ENCODE results near the gene ADAMTS2. TPM values are rescaled to one million over a fixed set of nuclear protein-coding genes. Genes with fewer than 3 reads are reported as not detected.
A peak's percentile ranks its signal among the peaks of the same experiment; 100 is the strongest.

Gene ADAMTS2
- total RNA-seq, 1 donor from 2014 or later: 29.7 TPM

- no peaks in the 10 kb centered on the region for H3K36me3 ChIP-seq (ENCODE audit: control insufficient read depth in 3 of 3, insufficient read depth in 3 of 3, low read length in 3 of 3)
- peaks cover 0 to 4% (median 0%) of the 10 kb centered on the region in 3 donors for H3K9me3 ChIP-seq (ENCODE audit: control insufficient read depth in 3 of 3, low read length in 3 of 3)
- H3K4me3 ChIP-seq (ENCODE audit: low read length in 3 of 3): no peak overlapping the region
- no peak overlapping the region for H3K27ac ChIP-seq (ENCODE audit: low read depth, low read length)
- H3K9ac ChIP-seq (ENCODE audit: low read depth in 1 of 3, low read length in 3 of 3): no peak overlapping the region
- H3K27me3 ChIP-seq (ENCODE audit: control insufficient read depth in 3 of 3, insufficient read depth in 3 of 3, low read length in 3 of 3): peaks cover 0 to 32% (median 6%) of the 10 kb centered on the region in 3 donors
- H3K4me1 ChIP-seq (ENCODE audit: control insufficient read depth in 3 of 3, insufficient read depth in 3 of 3, low read length in 3 of 3): peaks cover 9 to 22% (median 11%) of the 10 kb centered on the region in 3 donors
Observed at GRCh38 chr5:179242676-179243075, 102.6 kb downstream of the ADAMTS2 start.

DNA sequence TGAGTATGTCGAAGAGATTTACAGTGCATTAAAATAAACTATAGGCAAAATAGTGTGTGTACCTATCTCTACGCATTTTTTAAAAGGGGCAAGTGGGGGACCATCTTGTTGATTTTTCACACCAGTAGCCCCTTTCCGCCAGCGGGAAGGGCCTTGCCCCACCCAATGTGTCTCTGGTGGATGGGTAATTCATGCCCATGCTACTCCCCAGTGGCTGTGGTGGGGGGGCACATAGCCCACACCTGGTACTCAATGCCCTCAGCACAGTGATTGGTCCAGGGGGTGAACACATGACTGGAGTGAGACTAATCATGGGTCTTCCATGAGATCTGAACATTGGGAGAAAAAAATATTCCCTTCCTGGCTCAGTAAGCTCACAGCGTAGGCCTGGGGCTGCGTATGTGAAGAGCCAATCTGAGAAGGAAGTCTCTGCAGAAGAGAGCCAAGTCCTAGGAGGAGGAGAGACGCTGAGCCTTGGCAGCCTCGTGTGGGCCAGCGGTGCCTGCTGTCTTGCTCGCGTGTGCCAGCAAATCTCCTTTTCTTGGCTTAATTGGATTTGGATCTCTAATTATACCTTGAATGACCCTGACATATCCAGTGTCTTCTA lies 103.4 kb downstream of the ADAMTS2 start:
- no peak overlapping the region for H3K4me3 ChIP-seq (ENCODE audit: low read length in 3 of 3)
- no peak overlapping the region for H3K9ac ChIP-seq (ENCODE audit: low read depth in 1 of 3, low read length in 3 of 3)
- H3K4me1 ChIP-seq (ENCODE audit: control insufficient read depth in 3 of 3, insufficient read depth in 3 of 3, low read length in 3 of 3): peaks cover 9 to 22% (median 11%) of the 10 kb centered on the region in 3 donors
- no peak overlapping the region for H3K27ac ChIP-seq (ENCODE audit: low read depth, low read length)
- peaks cover 0 to 4% (median 0%) of the 10 kb centered on the region in 3 donors for H3K9me3 ChIP-seq (ENCODE audit: control insufficient read depth in 3 of 3, low read length in 3 of 3)
- H3K27me3 ChIP-seq (ENCODE audit: control insufficient read depth in 3 of 3, insufficient read depth in 3 of 3, low read length in 3 of 3): peaks cover 0 to 32% (median 6%) of the 10 kb centered on the region in 3 donors
- no peaks in the 10 kb centered on the region for H3K36me3 ChIP-seq (ENCODE audit: control insufficient read depth in 3 of 3, insufficient read depth in 3 of 3, low read length in 3 of 3)

DNA sequence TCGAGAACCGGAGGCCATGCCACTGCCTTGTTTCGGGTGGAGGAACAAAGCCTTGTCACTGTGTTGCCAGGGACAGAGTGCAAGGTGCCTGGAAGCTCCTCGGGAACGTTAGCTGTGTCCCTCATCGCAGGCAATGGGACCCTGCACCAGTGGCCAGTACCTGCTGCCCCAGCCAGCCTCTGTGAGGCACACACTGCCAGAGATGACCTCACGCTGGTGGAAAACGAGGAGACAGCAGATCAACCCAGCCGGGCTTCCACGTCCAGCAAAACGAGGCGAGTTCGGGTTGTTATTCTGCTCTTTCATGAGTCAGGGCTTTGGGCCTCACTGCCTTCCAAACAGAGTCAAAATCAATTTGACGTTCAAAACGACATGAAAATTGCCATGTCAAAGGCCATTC lies 104.1 kb downstream of the ADAMTS2 start:
- H3K36me3 ChIP-seq (ENCODE audit: control insufficient read depth in 3 of 3, insufficient read depth in 3 of 3, low read length in 3 of 3): no peaks in the 10 kb centered on the region
- H3K4me3 ChIP-seq (ENCODE audit: low read length in 3 of 3): no peak overlapping the region
- H3K9me3 ChIP-seq (ENCODE audit: control insufficient read depth in 3 of 3, low read length in 3 of 3): peaks cover 0 to 2% (median under 1%) of the 10 kb centered on the region in 3 donors
- peaks cover 9 to 22% (median 11%) of the 10 kb centered on the region in 3 donors for H3K4me1 ChIP-seq (ENCODE audit: control insufficient read depth in 3 of 3, insufficient read depth in 3 of 3, low read length in 3 of 3)
- H3K27me3 ChIP-seq (ENCODE audit: control insufficient read depth in 3 of 3, insufficient read depth in 3 of 3, low read length in 3 of 3): peaks cover 0 to 32% (median 6%) of the 10 kb centered on the region in 3 donors
- H3K27ac ChIP-seq (ENCODE audit: low read depth, low read length): peak overlapping the region; percentile 34
- H3K9ac ChIP-seq (ENCODE audit: low read depth in 1 of 3, low read length in 3 of 3): no peak overlapping the region

DNA sequence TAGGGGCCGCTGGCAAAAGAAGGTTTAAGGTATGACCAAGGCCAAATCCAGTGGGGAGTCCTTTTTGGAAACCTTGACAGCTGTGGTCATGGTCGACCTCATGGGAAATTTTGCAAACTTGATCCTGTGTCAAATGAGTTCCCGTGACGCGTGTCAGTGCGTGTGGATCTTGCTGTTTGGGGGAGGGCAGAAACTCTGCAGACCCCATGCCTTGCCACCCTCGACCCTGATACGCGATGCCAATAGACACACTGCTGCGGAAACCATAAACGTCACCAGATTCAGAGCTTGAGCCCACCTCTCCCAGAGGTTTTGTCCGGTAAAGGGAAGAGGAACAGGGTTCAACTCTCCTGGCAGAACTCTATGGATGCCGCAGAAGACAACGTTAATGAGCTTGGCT lies 104.7 kb downstream of the ADAMTS2 start:
- Histone ChIP-seq H3K36me3 (ENCODE audit: control insufficient read depth in 3 of 3, insufficient read depth in 3 of 3, low read length in 3 of 3) (no peaks in the 10 kb centered on the region), H3K27me3 (ENCODE audit: control insufficient read depth in 3 of 3, insufficient read depth in 3 of 3, low read length in 3 of 3) (peaks cover 0 to 32% (median 6%) of the 10 kb centered on the region in 3 donors), H3K4me3 (ENCODE audit: low read length in 3 of 3) (no peak overlapping the region), H3K9ac (ENCODE audit: low read depth in 1 of 3, low read length in 3 of 3) (no peak overlapping the region), H3K9me3 (ENCODE audit: control insufficient read depth in 3 of 3, low read length in 3 of 3) (peaks cover 0 to 2% (median 0%) of the 10 kb centered on the region in 3 donors), H3K4me1 (ENCODE audit: control insufficient read depth in 3 of 3, insufficient read depth in 3 of 3, low read length in 3 of 3) (peaks cover 9 to 22% (median 11%) of the 10 kb centered on the region in 3 donors), H3K27ac (ENCODE audit: low read depth, low read length) (no peak overlapping the region)

DNA sequence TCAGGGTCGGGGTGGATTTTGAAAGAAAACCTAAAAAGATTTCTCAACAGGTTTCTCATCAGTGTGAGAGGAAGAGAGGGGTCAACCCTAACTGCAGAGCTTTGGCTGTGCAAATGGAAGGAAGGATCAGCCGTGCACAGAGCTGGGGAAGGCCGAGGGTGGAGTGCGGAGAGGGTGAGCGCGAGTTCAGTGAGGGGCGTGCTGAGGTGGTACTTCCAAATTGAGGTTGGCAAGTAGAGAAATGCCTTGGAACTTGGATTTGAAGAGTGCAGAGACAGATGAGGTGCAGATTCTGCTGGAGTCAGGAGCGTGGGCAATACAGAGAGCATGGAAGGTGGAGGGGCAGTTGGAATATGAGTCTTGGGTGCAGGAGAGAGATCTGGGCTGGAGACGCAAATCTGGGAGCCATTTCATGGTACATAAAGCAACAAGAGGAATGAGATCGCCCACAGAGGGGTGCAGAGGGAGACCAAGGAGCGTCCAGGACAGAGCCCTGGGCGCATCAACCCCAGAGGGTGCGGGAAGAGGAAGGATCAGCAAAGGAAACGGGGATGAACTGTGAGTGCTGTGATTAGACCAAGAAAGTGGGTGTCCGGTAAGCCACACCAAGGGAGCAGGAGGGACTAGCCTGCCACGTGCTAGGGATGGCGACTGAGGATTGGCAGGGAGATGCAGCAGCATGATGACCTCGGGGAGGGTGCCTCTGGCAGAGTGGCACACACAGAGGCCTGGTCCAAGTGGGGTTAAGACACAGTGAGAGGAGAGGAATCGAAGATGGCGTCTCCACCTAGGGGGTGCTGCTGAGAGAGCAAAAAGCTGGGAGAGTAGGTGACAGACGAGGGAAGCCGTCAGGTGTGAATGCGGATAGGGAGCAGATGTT lies 105.8 kb downstream of the ADAMTS2 start:
- Histone ChIP-seq H3K4me1 (ENCODE audit: control insufficient read depth in 3 of 3, insufficient read depth in 3 of 3, low read length in 3 of 3) (peaks cover 9 to 18% (median 11%) of the 10 kb centered on the region in 3 donors), H3K27me3 (ENCODE audit: control insufficient read depth in 3 of 3, insufficient read depth in 3 of 3, low read length in 3 of 3) (peaks cover 0 to 32% (median 6%) of the 10 kb centered on the region in 3 donors), H3K9me3 (ENCODE audit: control insufficient read depth in 3 of 3, low read length in 3 of 3) (peaks cover 0 to 2% (median 0%) of the 10 kb centered on the region in 3 donors), H3K36me3 (ENCODE audit: control insufficient read depth in 3 of 3, insufficient read depth in 3 of 3, low read length in 3 of 3) (no peaks in the 10 kb centered on the region), H3K9ac (ENCODE audit: low read depth in 1 of 3, low read length in 3 of 3) (no peak overlapping the region), H3K4me3 (ENCODE audit: low read length in 3 of 3) (no peak overlapping the region), H3K27ac (ENCODE audit: low read depth, low read length) (no peak overlapping the region)

DNA sequence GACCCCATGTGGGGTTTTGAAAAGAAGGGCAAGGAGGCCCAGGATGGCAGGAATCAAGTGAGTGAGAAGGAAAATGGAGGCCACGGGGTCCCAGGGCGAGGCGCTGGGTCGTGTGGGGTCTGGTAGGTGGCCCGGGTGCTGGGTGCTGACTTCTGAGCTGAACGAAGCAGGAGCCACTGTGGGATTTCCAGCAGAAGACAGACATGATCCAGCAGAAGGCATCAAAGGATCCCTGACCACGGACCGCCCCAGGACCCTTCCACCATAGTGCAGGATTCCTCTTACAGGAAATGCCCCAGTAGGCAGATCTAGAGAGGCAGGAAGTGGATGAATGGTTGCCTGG lies 106.7 kb downstream of the ADAMTS2 start:
- Histone ChIP-seq H3K4me3 (ENCODE audit: low read length in 3 of 3) (no peak overlapping the region), H3K9ac (ENCODE audit: low read depth in 1 of 3, low read length in 3 of 3) (no peak overlapping the region), H3K9me3 (ENCODE audit: control insufficient read depth in 3 of 3, low read length in 3 of 3) (peaks cover 0 to 2% (median 0%) of the 10 kb centered on the region in 3 donors), H3K4me1 (ENCODE audit: control insufficient read depth in 3 of 3, insufficient read depth in 3 of 3, low read length in 3 of 3) (peaks cover 9 to 18% (median 11%) of the 10 kb centered on the region in 3 donors), H3K27ac (ENCODE audit: low read depth, low read length) (no peak overlapping the region), H3K36me3 (ENCODE audit: control insufficient read depth in 3 of 3, insufficient read depth in 3 of 3, low read length in 3 of 3) (no peaks in the 10 kb centered on the region), H3K27me3 (ENCODE audit: control insufficient read depth in 3 of 3, insufficient read depth in 3 of 3, low read length in 3 of 3) (peaks cover 0 to 32% (median 6%) of the 10 kb centered on the region in 3 donors)

GRCh38 chr5:179237770-179238627 lies 107.3 kb downstream of the ADAMTS2 start:
- Histone ChIP-seq H3K4me1 (ENCODE audit: control insufficient read depth in 3 of 3, insufficient read depth in 3 of 3, low read length in 3 of 3) (peaks cover 9 to 18% (median 11%) of the 10 kb centered on the region in 3 donors), H3K4me3 (ENCODE audit: low read length in 3 of 3) (no peak overlapping the region), H3K36me3 (ENCODE audit: control insufficient read depth in 3 of 3, insufficient read depth in 3 of 3, low read length in 3 of 3) (no peaks in the 10 kb centered on the region), H3K9ac (ENCODE audit: low read depth in 1 of 3, low read length in 3 of 3) (no peak overlapping the region), H3K27me3 (ENCODE audit: control insufficient read depth in 3 of 3, insufficient read depth in 3 of 3, low read length in 3 of 3) (peaks cover 0 to 32% (median 6%) of the 10 kb centered on the region in 3 donors), H3K27ac (ENCODE audit: low read depth, low read length) (no peak overlapping the region), H3K9me3 (ENCODE audit: control insufficient read depth in 3 of 3, low read length in 3 of 3) (peaks cover 0 to 2% (median 0%) of the 10 kb centered on the region in 3 donors)

GRCh38 chr5:179235416-179236400 lies 109.6 kb downstream of the ADAMTS2 start:
- peaks cover 0 to 17% (median 6%) of the 10 kb centered on the region in 3 donors for H3K27me3 ChIP-seq (ENCODE audit: control insufficient read depth in 3 of 3, insufficient read depth in 3 of 3, low read length in 3 of 3)

More at GRCh38 chr5:179235416-179236400, 109.6 kb downstream of the ADAMTS2 start:
- Histone ChIP-seq H3K27ac (ENCODE audit: low read depth, low read length) (no peak overlapping the region), H3K9me3 (ENCODE audit: control insufficient read depth in 3 of 3, low read length in 3 of 3) (peaks cover 0 to 2% (median 0%) of the 10 kb centered on the region in 3 donors), H3K4me1 (ENCODE audit: control insufficient read depth in 3 of 3, insufficient read depth in 3 of 3, low read length in 3 of 3) (peaks cover 0 to 3% (median 2%) of the 10 kb centered on the region in 3 donors), H3K36me3 (ENCODE audit: control insufficient read depth in 3 of 3, insufficient read depth in 3 of 3, low read length in 3 of 3) (no peaks in the 10 kb centered on the region), H3K9ac (ENCODE audit: low read depth in 1 of 3, low read length in 3 of 3) (no peak overlapping the region), H3K4me3 (ENCODE audit: low read length in 3 of 3) (no peak overlapping the region)

Data from skeletal muscle tissue (tissue), 4 donors.